ENCODE data around the gene ZNF3. TPM values are rescaled to one million over a fixed set of nuclear protein-coding genes. Genes with fewer than 3 reads are reported as not detected.

The ZNF3 gene
- total and polyA plus RNA-seq, 9 of the 15 experiments (the other 6 are each of a cell fraction or from before 2014, with no cell fraction given), result 30.0 to 64.9 (median 51.5) TPM

DNA sequence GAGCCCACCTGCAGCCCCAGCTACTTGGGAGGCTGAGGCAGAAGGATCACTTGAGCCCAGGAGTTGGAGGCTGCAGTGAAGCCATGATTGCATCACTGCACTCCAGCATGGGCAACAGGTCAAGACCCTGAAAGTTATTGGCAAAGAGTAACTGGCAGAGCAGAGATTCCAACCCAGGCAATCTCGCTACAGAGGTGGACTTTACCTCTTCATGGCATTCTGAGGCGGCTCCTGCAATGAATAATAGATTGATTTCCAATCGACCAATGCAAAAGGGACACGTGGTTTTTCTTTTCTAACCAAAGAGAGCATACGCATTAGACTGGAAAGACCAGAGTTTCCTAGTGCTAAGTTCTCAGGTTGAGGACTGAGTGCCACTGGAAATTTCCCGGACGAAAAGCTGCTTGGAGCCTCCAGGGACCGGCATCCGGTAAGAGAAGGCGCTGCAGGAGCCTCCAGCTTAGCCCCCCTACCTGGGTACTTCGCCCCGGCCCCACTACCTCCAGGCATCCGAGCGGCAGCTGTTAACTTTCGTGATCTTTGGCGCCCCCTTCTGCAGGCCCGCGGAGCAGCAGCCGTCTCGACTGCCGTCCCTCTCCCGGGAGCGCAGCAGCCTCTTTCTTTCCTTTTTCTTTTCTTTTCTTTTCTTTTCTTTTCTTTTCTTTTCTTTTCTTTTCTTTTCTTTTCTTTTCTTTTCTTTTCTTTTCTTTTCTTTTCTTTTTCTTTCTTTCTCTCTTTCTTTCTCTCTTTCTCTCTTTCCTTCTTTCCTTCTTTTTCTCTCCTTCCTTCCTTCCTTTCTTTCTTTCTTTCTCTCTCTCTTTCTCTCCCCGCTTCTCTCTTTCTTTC, 49.3 kb upstream of the ZNF3 start (continued):
- TF ChIP-seq, protein P1, sequence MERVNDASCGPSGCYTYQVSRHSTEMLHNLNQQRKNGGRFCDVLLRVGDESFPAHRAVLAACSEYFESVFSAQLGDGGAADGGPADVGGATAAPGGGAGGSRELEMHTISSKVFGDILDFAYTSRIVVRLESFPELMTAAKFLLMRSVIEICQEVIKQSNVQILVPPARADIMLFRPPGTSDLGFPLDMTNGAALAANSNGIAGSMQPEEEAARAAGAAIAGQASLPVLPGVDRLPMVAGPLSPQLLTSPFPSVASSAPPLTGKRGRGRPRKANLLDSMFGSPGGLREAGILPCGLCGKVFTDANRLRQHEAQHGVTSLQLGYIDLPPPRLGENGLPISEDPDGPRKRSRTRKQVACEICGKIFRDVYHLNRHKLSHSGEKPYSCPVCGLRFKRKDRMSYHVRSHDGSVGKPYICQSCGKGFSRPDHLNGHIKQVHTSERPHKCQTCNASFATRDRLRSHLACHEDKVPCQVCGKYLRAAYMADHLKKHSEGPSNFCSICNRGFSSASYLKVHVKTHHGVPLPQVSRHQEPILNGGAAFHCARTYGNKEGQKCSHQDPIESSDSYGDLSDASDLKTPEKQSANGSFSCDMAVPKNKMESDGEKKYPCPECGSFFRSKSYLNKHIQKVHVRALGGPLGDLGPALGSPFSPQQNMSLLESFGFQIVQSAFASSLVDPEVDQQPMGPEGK (CRISPR knock-in tag; IDR thresholded peaks at IDR 0.05; ENCODE audit: borderline replicate concordance), result no peak
- TF ChIP-seq ZNF23 (CRISPR knock-in tag; IDR thresholded peaks at IDR 0.05), result no peak
- no peak for TF ChIP-seq TARDBP (IDR thresholded peaks at IDR 0.05)
- TF ChIP-seq JUNB (CRISPR knock-in tag; conservative IDR thresholded peaks at IDR 0.05), result no peak
- TF ChIP-seq RBM39 (optimal IDR thresholded peaks at IDR 0.05; ENCODE audit: low read depth, low read length), result peak; percentile 98
- TF ChIP-seq DIDO1 (tag; IDR thresholded peaks at IDR 0.05; ENCODE audit: low read depth), result no peak
- no peak for TF ChIP-seq SIN3A (IDR thresholded peaks at IDR 0.05; ENCODE audit: borderline replicate concordance in 2 of 2, control insufficient read depth in 1 of 2, low read depth in 2 of 2, low read length in 2 of 2)
- TF ChIP-seq TRIM24 (IDR thresholded peaks at IDR 0.05), result peak in 1 of 2 experiments; percentile 28; a peak in 1 of 4 replicates
- TF ChIP-seq, protein P2, sequence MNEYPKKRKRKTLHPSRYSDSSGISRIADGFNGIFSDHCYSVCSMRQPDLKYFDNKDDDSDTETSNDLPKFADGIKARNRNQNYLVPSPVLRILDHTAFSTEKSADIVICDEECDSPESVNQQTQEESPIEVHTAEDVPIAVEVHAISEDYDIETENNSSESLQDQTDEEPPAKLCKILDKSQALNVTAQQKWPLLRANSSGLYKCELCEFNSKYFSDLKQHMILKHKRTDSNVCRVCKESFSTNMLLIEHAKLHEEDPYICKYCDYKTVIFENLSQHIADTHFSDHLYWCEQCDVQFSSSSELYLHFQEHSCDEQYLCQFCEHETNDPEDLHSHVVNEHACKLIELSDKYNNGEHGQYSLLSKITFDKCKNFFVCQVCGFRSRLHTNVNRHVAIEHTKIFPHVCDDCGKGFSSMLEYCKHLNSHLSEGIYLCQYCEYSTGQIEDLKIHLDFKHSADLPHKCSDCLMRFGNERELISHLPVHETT (CRISPR knock-in tag; conservative IDR thresholded peaks at IDR 0.05 in 1 of 2, IDR thresholded peaks at IDR 0.05 in 1 of 2), result no peak
- peak; percentile 64 for TF ChIP-seq RBFOX2 (IDR thresholded peaks at IDR 0.05; ENCODE audit: low read depth, low read length)
- TF ChIP-seq TBL1XR1 (IDR thresholded peaks at IDR 0.05; ENCODE audit: low read length in 2 of 2), result 0 out of 4 replicates have a peak, but pooled peaks of 1 of the 2 experiments have one; percentile 41
- peak; percentile 77; the same call in 1 of the 2 replicates for TF ChIP-seq ARID2 (IDR thresholded peaks at IDR 0.05)
- TF ChIP-seq SAP30 (IDR thresholded peaks at IDR 0.05; ENCODE audit: borderline replicate concordance, insufficient read depth, low read depth, low read length, poor library complexity, severe bottlenecking), result no peak
- peak; percentile 77 for TF ChIP-seq L3MBTL2 (IDR thresholded peaks at IDR 0.05)
- no peak for TF ChIP-seq CHD4 (IDR thresholded peaks at IDR 0.05; ENCODE audit: insufficient read depth, insufficient replicate concordance, low read depth, low read length, poor library complexity, severe bottlenecking)
- 0 out of 2 replicates have a peak, but pooled peaks have one; percentile 3 for TF ChIP-seq ZKSCAN1 (IDR thresholded peaks at IDR 0.05; ENCODE audit: low read depth, low read length)
- TF ChIP-seq JUND (IDR thresholded peaks at IDR 0.05; ENCODE audit: borderline replicate concordance, low read depth, low read length), result peak; percentile 45; the same call in 1 of the 2 replicates
- TF ChIP-seq JUND (tag; IDR thresholded peaks at IDR 0.05; ENCODE audit: borderline replicate concordance, low read depth, low read length), result no peak
- TF ChIP-seq PCBP1 (IDR thresholded peaks at IDR 0.05; ENCODE audit: low read depth, low read length, poor library complexity, severe bottlenecking), result no peak
- TF ChIP-seq NFIX (CRISPR knock-in tag; IDR thresholded peaks at IDR 0.05; ENCODE audit: low read depth), result no peak
- TF ChIP-seq ZEB2 (IDR thresholded peaks at IDR 0.05), result no peak
- TF ChIP-seq BCL6 (CRISPR knock-in tag; IDR thresholded peaks at IDR 0.05), result no peak
- no peak for TF ChIP-seq GABPB2 (CRISPR knock-in tag; conservative IDR thresholded peaks at IDR 0.05)
- 0 out of 2 replicates have a peak, but pooled peaks have one; percentile 24 for TF ChIP-seq MYNN (IDR thresholded peaks at IDR 0.05)
- TF ChIP-seq MYNN (CRISPR knock-in tag; IDR thresholded peaks at IDR 0.05), result no peak
- no peak; the same call in 1 of the 2 replicates for TF ChIP-seq FOXJ2 (tag; IDR thresholded peaks at IDR 0.05)
